GM23338 (cell line): ENCODE measurements around the gene SLC13A3.

Experiments
- CREB1 ChIP-seq: fragments of 250-450 bp; sonication (Bioruptor Pico); IDR thresholded peaks from 2 replicates; pipeline ENCODE4 v1.5.0; 2020; ENCODE audit warnings: low read depth, mild to moderate bottlenecking, moderate library complexity
- CTCF ChIP-seq, 2 experiments: fragments of 200-600 bp in 1 of 2; sonication (generic) in 1 of 2; conservative IDR thresholded peaks; 2 replicates each; pipeline versions ENCODE4 v1.5.1 to v1.6.1; 2016 to 2017; ENCODE audit warnings: antibody characterized with exemption in 2 of 2, low read depth in 2 of 2, mild to moderate bottlenecking in 2 of 2, moderate library complexity in 1 of 2
- ETS1 ChIP-seq: IDR thresholded peaks from 2 replicates; pipeline ENCODE4 v1.6.1; 2016; ENCODE audit warnings: antibody characterized with exemption
- EZH2 ChIP-seq: fragments of 200-600 bp; sonication (generic); IDR thresholded peaks from one replicate; pipeline ENCODE4 v1.8.0; 2017; ENCODE audit warnings: antibody characterized with exemption, mild to moderate bottlenecking, low read depth; ENCODE audit not compliant: unreplicated experiment
- EZH2phosphoT487 ChIP-seq: fragments of 200-600 bp; sonication (generic); IDR thresholded peaks from one replicate; pipeline ENCODE4 v1.8.1; 2018; ENCODE audit warnings: antibody characterized with exemption; ENCODE audit not compliant: unreplicated experiment
- JUNB ChIP-seq: IDR thresholded peaks from one replicate; pipeline ENCODE4 v1.6.1; 2016; ENCODE audit warnings: antibody characterized with exemption; ENCODE audit not compliant: unreplicated experiment
- NANOG ChIP-seq: IDR thresholded peaks from 2 replicates; pipeline ENCODE4 v1.6.1; 2016; ENCODE audit warnings: antibody characterized with exemption, borderline replicate concordance
- POLR2AphosphoS5 ChIP-seq: IDR thresholded peaks from 2 replicates; pipeline ENCODE4 v1.6.1; 2016; ENCODE audit warnings: antibody characterized with exemption, low read depth
- REST ChIP-seq: IDR thresholded peaks from one replicate; pipeline ENCODE4 v1.6.1; 2018; ENCODE audit warnings: antibody characterized with exemption; ENCODE audit not compliant: unreplicated experiment
- STAT1 ChIP-seq: IDR thresholded peaks from one replicate; pipeline ENCODE4 v1.6.1; 2016; ENCODE audit warnings: antibody characterized with exemption; ENCODE audit not compliant: unreplicated experiment
- ZNF114 ChIP-seq: fragments of 250-450 bp; sonication (Bioruptor Pico); IDR thresholded peaks from 2 replicates; pipeline ENCODE4 v1.5.0; 2020; ENCODE audit warnings: mild to moderate bottlenecking, moderate library complexity
- ZNF331 ChIP-seq: fragments of 250-450 bp; sonication (Bioruptor Pico); IDR thresholded peaks from 2 replicates; pipeline ENCODE4 v1.5.0; 2020; ENCODE audit warnings: low read depth, mild to moderate bottlenecking, moderate library complexity

GRCh38 chr20:46640044-46640443, 11.2 kb downstream of the SLC13A3 start:
- TF ChIP-seq POLR2AphosphoS5 (no peak), CTCF (conservative IDR thresholded peaks at IDR 0.05; ENCODE audit: low read depth in 2 of 2) (no peak), REST (no peak), EZH2phosphoT487 (no peak), EZH2 (no peak), CREB1 (CRISPR knock-in tag) (no peak), JUNB (no peak), ZNF114 (CRISPR knock-in tag) (no peak), ETS1 (no peak), STAT1 (no peak), ZNF331 (no peak), NANOG (no peak)
